ENCODE data around the gene ERBIN. TPM values are rescaled to one million over a fixed set of nuclear protein-coding genes. Genes with fewer than 3 reads are reported as not detected.

Gene ERBIN
- total RNA-seq, 4 donors from 2014 or later, result 78.2 to 104 (median 95.3) TPM

- TF ChIP-seq POLR2A (IDR thresholded peaks at IDR 0.05) (no peak), CTCF (IDR thresholded peaks at IDR 0.05) (no peak)
- no peak overlapping the region for H3K4me3 ChIP-seq (ENCODE audit: low read depth, poor library complexity, severe bottlenecking)
- no peak for DNase-seq (ENCODE audit: low spot score in 2 of 2)
- WGBS, 2 donors, result 74 to 84% methylated on average over 2 of the region's 2 CpGs
- intact Hi-C loops (cut with DNase I; ENCODE audit: low total_unique reads), result no loop called here
Observed at GRCh38 chr5:65933295-65933694, 6.9 kb downstream of the ERBIN start.

- no peak overlapping the region for H3K4me3 ChIP-seq (ENCODE audit: low read depth, poor library complexity, severe bottlenecking)
- intact Hi-C loops (cut with DNase I; ENCODE audit: low total_unique reads), result no loop called here
- TF ChIP-seq CTCF (IDR thresholded peaks at IDR 0.05) (no peak), POLR2A (IDR thresholded peaks at IDR 0.05) (no peak)
- DNase-seq (ENCODE audit: low spot score in 2 of 2), result no peak
- 95 to 96% methylated on average over 5 of the region's 5 CpGs for WGBS, 2 donors
Observed at GRCh38 chr5:65938256-65938655, 11.9 kb downstream of the ERBIN start.

GRCh38 chr5:65943771-65944170 is 17.4 kb downstream of the ERBIN start:
- 94% methylated on average over 5 of the region's 5 CpGs for WGBS, 2 donors
- no peak overlapping the region for H3K4me3 ChIP-seq (ENCODE audit: low read depth, poor library complexity, severe bottlenecking)
- no peak for TF ChIP-seq CTCF (IDR thresholded peaks at IDR 0.05)
- DNase-seq (ENCODE audit: low spot score in 2 of 2), result no peak
- intact Hi-C loops (cut with DNase I; ENCODE audit: low total_unique reads), result no loop called here

GRCh38 chr5:65946198-65946745 is 19.9 kb downstream of the ERBIN start:
- intact Hi-C loops (cut with DNase I; ENCODE audit: low total_unique reads), result no loop called here
- no peak for DNase-seq (ENCODE audit: low spot score in 2 of 2)
- TF ChIP-seq POLR2A (IDR thresholded peaks at IDR 0.05), result no peak
- no peak for TF ChIP-seq CTCF (IDR thresholded peaks at IDR 0.05)
- no peak overlapping the region for H3K4me3 ChIP-seq (ENCODE audit: low read depth, poor library complexity, severe bottlenecking)
- 98 to 99% methylated on average over 2 of the region's 2 CpGs for WGBS, 2 donors

- intact Hi-C loops (cut with DNase I; ENCODE audit: low total_unique reads), result no loop called here
Observed at GRCh38 chr5:65948115-65948747, 21.9 kb downstream of the ERBIN start.

More at GRCh38 chr5:65948115-65948747, 21.9 kb downstream of the ERBIN start:
- TF ChIP-seq CTCF (IDR thresholded peaks at IDR 0.05), result no peak
- TF ChIP-seq POLR2A (IDR thresholded peaks at IDR 0.05), result no peak
- DNase-seq (ENCODE audit: low spot score in 2 of 2), result no peak
- H3K4me3 ChIP-seq (ENCODE audit: low read depth, poor library complexity, severe bottlenecking), result no peak overlapping the region
- 97% methylated on average over 4 of the region's 4 CpGs for WGBS, 2 donors
